NCI-H524 treated with DMSO at 0.1 percent for 48 hours (cell line): ENCODE measurements around the gene KLF9.

ENCODE experiments used
- DNase-seq: peaks from one replicate; lab custom pipeline; 2025; lab: John Stamatoyannopoulos, UW

Gene KLF9

GRCh38 chr9:70355801-70356200 lies 58.7 kb downstream of the KLF9 start:
- DNase-seq, result no peak

DNA sequence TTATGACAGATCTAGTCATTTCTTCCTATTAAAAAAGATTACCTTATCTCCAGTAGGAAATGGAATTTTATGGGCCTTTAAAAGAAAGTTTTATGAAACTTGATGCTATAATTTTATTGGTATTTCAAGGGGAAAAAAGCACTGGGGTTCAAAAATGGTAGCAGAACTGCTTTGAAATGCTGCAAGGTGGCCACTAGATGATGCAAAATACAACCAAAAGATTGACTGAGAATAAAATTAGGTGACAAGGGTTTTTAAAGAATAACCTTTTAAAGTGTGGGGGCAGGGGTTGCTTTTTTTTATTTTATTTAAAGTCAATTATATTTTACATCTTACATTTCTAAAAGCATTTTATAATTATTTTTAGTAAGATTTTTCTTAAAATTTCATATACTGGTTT lies 61.7 kb downstream of the KLF9 start:
- DNase-seq, result no peak

DNA sequence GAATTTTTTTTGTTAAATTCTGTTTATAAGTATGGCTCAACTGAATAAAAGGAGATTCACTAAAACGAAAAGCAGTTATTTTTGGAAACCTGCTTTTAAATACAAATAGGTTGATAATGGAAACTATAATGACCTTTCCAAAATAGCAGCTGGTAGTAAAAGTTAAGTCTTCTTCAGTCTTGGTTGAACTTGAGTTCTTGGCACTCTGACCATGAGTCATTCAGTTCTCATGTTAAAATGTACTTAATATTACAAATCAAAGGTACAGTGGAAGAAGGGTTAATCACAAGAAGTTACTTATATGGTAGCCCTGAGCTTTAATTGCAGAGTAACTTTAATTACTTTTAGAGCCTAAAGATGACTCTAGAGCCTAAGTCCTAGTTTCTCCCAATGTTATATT lies 62.1 kb downstream of the KLF9 start:
- DNase-seq, result no peak

DNA sequence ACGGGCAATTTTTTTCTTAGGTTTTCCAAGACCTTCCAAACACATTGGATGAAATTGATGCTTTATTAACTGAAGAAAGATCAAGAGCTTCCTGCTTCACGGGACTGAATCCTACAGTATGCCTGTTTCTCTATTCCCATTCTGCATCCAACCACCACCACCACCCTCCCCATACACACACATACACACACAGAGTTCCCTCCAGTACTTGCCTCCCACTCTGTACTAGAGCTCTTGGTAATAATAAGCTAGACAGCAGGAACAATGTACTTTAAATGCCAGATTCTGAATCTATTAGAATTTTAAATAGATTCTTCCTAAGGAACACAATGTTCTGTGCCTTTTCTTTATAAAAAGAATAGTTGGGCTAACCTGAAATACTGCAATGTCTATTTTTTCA lies 67.4 kb downstream of the KLF9 start:
- DNase-seq, result no peak

DNA sequence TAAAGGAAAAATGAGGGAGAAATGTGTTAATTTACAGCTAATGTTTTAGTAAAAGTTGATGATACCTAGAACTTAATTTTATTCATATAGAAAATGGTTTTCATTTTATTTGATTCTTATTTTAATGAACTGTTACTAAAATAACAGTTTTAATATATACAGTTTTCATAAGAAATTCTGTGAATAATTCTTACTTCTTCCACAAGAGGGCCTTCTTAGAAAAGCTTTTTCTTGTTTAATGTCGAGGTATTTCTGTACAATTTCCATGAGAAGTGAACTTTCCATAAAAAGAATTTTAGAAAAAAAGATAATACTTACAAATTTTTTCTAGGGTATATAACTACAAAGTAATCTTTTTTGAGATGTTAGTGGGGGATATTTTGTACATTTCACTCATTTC lies 73.9 kb downstream of the KLF9 start:
- DNase-seq, result no peak
